ENCODE measurements around the gene CLNS1A. TPM values are rescaled to one million over a fixed set of nuclear protein-coding genes. Genes with fewer than 3 reads are reported as not detected.

CLNS1A gene
- total RNA-seq, 3 donors from 2014 or later: 57.4 to 129 (median 110) TPM

- TF ChIP-seq POLR2AphosphoS5 (IDR thresholded peaks at IDR 0.05) (no peak), POLR2A (IDR thresholded peaks at IDR 0.05) (no peak), CTCF (IDR thresholded peaks at IDR 0.05) (no peak)
- H3K27ac ChIP-seq: no peak overlapping the region
- H3K27me3 ChIP-seq: no peaks in the 10 kb centered on the region
These were observed 19.7 kb downstream of the CLNS1A start for GRCh38 chr11:77617892-77618291.

GRCh38 chr11:77611921-77612320, 25.7 kb downstream of the CLNS1A start:
- Histone ChIP-seq H3K27ac (no peak overlapping the region), H3K4me1 (no peaks in the 10 kb centered on the region), H3K36me3 (no peaks in the 10 kb centered on the region), H3K9me3 (no peaks in the 10 kb centered on the region), H3K4me3 (no peak overlapping the region), H3K27me3 (no peaks in the 10 kb centered on the region)
- DNase-seq (ENCODE audit: low spot score in 2 of 2): no peak
- intact Hi-C loops (cut with DNase I; ENCODE audit: low total_unique reads): no loop called here
- TF ChIP-seq POLR2A (IDR thresholded peaks at IDR 0.05): no peak
- no peak for TF ChIP-seq CTCF (IDR thresholded peaks at IDR 0.05)
- no peak for TF ChIP-seq POLR2AphosphoS5 (IDR thresholded peaks at IDR 0.05)

More at GRCh38 chr11:77617892-77618291, 19.7 kb downstream of the CLNS1A start:
- Histone ChIP-seq H3K4me3 (no peak overlapping the region), H3K9me3 (no peaks in the 10 kb centered on the region), H3K4me1 (no peaks in the 10 kb centered on the region), H3K36me3 (no peaks in the 10 kb centered on the region)
- intact Hi-C loops (cut with DNase I; ENCODE audit: low total_unique reads): no loop called here
- no peak for DNase-seq (ENCODE audit: low spot score in 2 of 2)

GRCh38 chr11:77609234-77609633, 28.4 kb downstream of the CLNS1A start:
- Histone ChIP-seq H3K27ac (no peak overlapping the region), H3K4me1 (no peaks in the 10 kb centered on the region), H3K9me3 (no peaks in the 10 kb centered on the region), H3K36me3 (no peaks in the 10 kb centered on the region), H3K4me3 (no peak overlapping the region), H3K27me3 (no peaks in the 10 kb centered on the region)
- TF ChIP-seq POLR2A (IDR thresholded peaks at IDR 0.05) (no peak), CTCF (IDR thresholded peaks at IDR 0.05) (no peak), POLR2AphosphoS5 (IDR thresholded peaks at IDR 0.05) (no peak)
- no peak for DNase-seq (ENCODE audit: low spot score in 2 of 2)
- intact Hi-C loops (cut with DNase I; ENCODE audit: low total_unique reads): no loop called here

GRCh38 chr11:77604281-77604680, 33.3 kb downstream of the CLNS1A start:
- DNase-seq (ENCODE audit: low spot score in 2 of 2): no peak
- intact Hi-C loops (cut with DNase I; ENCODE audit: low total_unique reads): no loop called here

More at GRCh38 chr11:77604281-77604680, 33.3 kb downstream of the CLNS1A start:
- no peak overlapping the region for H3K27ac ChIP-seq
- no peaks in the 10 kb centered on the region for H3K4me1 ChIP-seq
- H3K9me3 ChIP-seq: no peaks in the 10 kb centered on the region
- H3K4me3 ChIP-seq: no peak overlapping the region
- H3K36me3 ChIP-seq: no peaks in the 10 kb centered on the region
- H3K27me3 ChIP-seq: no peaks in the 10 kb centered on the region
- TF ChIP-seq CTCF (IDR thresholded peaks at IDR 0.05): no peak
- TF ChIP-seq POLR2AphosphoS5 (IDR thresholded peaks at IDR 0.05): no peak
- no peak for TF ChIP-seq POLR2A (IDR thresholded peaks at IDR 0.05)
